Tongue (tissue), 3 donors: ENCODE results near the gene TPX2. TPM values are rescaled to one million over a fixed set of nuclear protein-coding genes. Genes with fewer than 3 reads are reported as not detected.

Source experiments
- DNase-seq: peaks from one replicate; pipeline ENCODE4 v3.0.0-alpha.2; 2015
- small RNA-seq: library from RNA; depleted of rRNA; stranded (forward); fragments of <200 nt; gene quantifications from one replicate; pipeline ENCODE3, GENCODE V24; 2014; ENCODE audit warnings: low replicate concordance
- total RNA-seq: library from RNA; depleted of rRNA; stranded (reverse); fragments of >200 nt; gene quantifications from one replicate; pipeline ENCODE4 v1.2.3, GENCODE V29; 2014

TPX2 gene
- total RNA-seq, 1 donor from 2014 or later: 19.6 TPM

- DNase-seq: no peak
These were observed 109.3 kb downstream of the TPX2 start for GRCh38 chr20:31848088-31848999.

GRCh38 chr20:31849306-31849930, 110.3 kb downstream of the TPX2 start:
- no peak for DNase-seq

Small RNA genes within 50 kb of the gene (small RNA-seq; reads per million reads assigned to genes)
- not detected for gene AL160175.1

Other genes starting within 250 kb of the TPX2 start
- 44.3 TPM for gene HM13, start 224.8 kb upstream of the TPX2 start, total RNA-seq
- 94.2 TPM for gene ID1, start 134.0 kb upstream of the TPX2 start, total RNA-seq
- 6.3 TPM for gene COX4I2, start 101.4 kb upstream of the TPX2 start, total RNA-seq
- 37.2 TPM for gene BCL2L1, start 16.4 kb upstream of the TPX2 start, total RNA-seq
- gene MYLK2, start 80.1 kb downstream of the TPX2 start, total RNA-seq: 55.9 TPM
- 3.6 TPM for gene FOXS1, start 106.3 kb downstream of the TPX2 start, total RNA-seq
- gene DUSP15, start 131.2 kb downstream of the TPX2 start, total RNA-seq: 0.82 TPM
- gene TTLL9, start 131.3 kb downstream of the TPX2 start, total RNA-seq: 1.0 TPM
- gene PDRG1, start 212.8 kb downstream of the TPX2 start, total RNA-seq: 6.5 TPM
- under 0.01 TPM for gene XKR7, start 228.9 kb downstream of the TPX2 start, total RNA-seq